OCI-LY1 (cell line): ENCODE data around the gene SEC22B.
A peak's percentile ranks its signal among the peaks of the same experiment; 100 is the strongest.
"Not testable (repeated sequence)": the region's sequence is repeated elsewhere in the genome, so short reads cannot be mapped to it uniquely, and the experiment has no call there.

Source experiments
- H2AFZ ChIP-seq: fragments of 200-600 bp; sonication (generic), shearing (Covaris generic); 2 replicates; pipeline ENCODE4 v1.6.0; 2014; ENCODE audit warnings: antibody characterized with exemption, mild to moderate bottlenecking, low read length
- H3F3A ChIP-seq: fragments of 200-600 bp; sonication (generic), shearing (Covaris generic); 2 replicates; pipeline ENCODE4 v1.6.0; 2014; ENCODE audit warnings: mild to moderate bottlenecking, antibody characterized with exemption, low read length, moderate library complexity; ENCODE audit not compliant: insufficient read depth
- H3K27ac ChIP-seq: fragments of 200-600 bp; sonication (generic); 2 replicates; pipeline ENCODE4 v1.5.1; 2014; ENCODE audit warnings: low read length, mixed run types, mild to moderate bottlenecking, low read depth; ENCODE audit not compliant: poor library complexity, severe bottlenecking
- H3K27me3 ChIP-seq: fragments of 200-600 bp; sonication (generic); 2 replicates; pipeline ENCODE4 v1.6.0; 2014; ENCODE audit warnings: antibody characterized with exemption, mild to moderate bottlenecking, low read length, moderate library complexity; ENCODE audit not compliant: insufficient read depth
- H3K36me3 ChIP-seq: fragments of 200-600 bp; sonication (generic); 2 replicates; pipeline ENCODE4 v1.6.1; 2014; ENCODE audit warnings: mild to moderate bottlenecking, antibody characterized with exemption, low read length, moderate library complexity, mixed read lengths; ENCODE audit not compliant: insufficient read depth
- H3K4me1 ChIP-seq: fragments of 200-600 bp; sonication (generic); 2 replicates; pipeline ENCODE4 v1.5.1; 2014; ENCODE audit warnings: mild to moderate bottlenecking, low read length, moderate library complexity; ENCODE audit not compliant: insufficient read depth, severe bottlenecking
- H3K4me2 ChIP-seq: fragments of 200-600 bp; sonication (generic), shearing (Covaris generic); 2 replicates; pipeline ENCODE4 v1.6.1; 2014; ENCODE audit warnings: low read length
- H3K4me3 ChIP-seq: fragments of 200-600 bp; sonication (generic); 2 replicates; pipeline ENCODE4 v1.5.1; 2014; ENCODE audit warnings: low read length, low read depth, mild to moderate bottlenecking, mixed read lengths; ENCODE audit not compliant: poor library complexity, severe bottlenecking
- H3K79me2 ChIP-seq: fragments of 200-600 bp; shearing (Covaris generic); 2 replicates; pipeline ENCODE4 v1.6.1; 2016; ENCODE audit warnings: mixed run types, low read length, mixed read lengths; ENCODE audit not compliant: insufficient read depth
- H3K9ac ChIP-seq: fragments of 200-600 bp; sonication (generic), shearing (Covaris generic); 2 replicates; pipeline ENCODE4 v1.6.1; 2014; ENCODE audit warnings: mild to moderate bottlenecking, low read length, mixed read lengths
- H3K9me2 ChIP-seq: fragments of 200-600 bp; sonication (generic), shearing (Covaris generic); 2 replicates; pipeline ENCODE4 v1.6.1; 2014; ENCODE audit warnings: low read depth, mild to moderate bottlenecking, low read length, mixed read lengths
- H3K9me3 ChIP-seq: fragments of 200-600 bp; shearing (Covaris generic); 2 replicates; pipeline ENCODE4 v1.6.1; 2014; ENCODE audit warnings: low read length, mixed read lengths
- H4K20me1 ChIP-seq: fragments of 200-600 bp; sonication (generic), shearing (Covaris generic); 2 replicates; pipeline ENCODE4 v1.6.0; 2016; ENCODE audit warnings: mild to moderate bottlenecking, low read length; ENCODE audit not compliant: insufficient read depth
- EZH2 ChIP-seq: fragments of 200-600 bp; sonication (generic), shearing (Covaris generic); IDR thresholded peaks from 2 replicates; pipeline ENCODE4 v1.8.0; 2017; ENCODE audit warnings: borderline replicate concordance, mixed run types, mild to moderate bottlenecking, antibody characterized with exemption, low read length, moderate library complexity, mixed read lengths
- TF ChIP-seq, protein P1 (sequence below): fragments of 200-600 bp; sonication (generic), shearing (Covaris generic); IDR thresholded peaks from 2 replicates; pipeline ENCODE4 v1.5.1; 2017; ENCODE audit warnings: mild to moderate bottlenecking, antibody characterized with exemption, low read length, moderate library complexity, mixed read lengths

SEC22B gene

DNA sequence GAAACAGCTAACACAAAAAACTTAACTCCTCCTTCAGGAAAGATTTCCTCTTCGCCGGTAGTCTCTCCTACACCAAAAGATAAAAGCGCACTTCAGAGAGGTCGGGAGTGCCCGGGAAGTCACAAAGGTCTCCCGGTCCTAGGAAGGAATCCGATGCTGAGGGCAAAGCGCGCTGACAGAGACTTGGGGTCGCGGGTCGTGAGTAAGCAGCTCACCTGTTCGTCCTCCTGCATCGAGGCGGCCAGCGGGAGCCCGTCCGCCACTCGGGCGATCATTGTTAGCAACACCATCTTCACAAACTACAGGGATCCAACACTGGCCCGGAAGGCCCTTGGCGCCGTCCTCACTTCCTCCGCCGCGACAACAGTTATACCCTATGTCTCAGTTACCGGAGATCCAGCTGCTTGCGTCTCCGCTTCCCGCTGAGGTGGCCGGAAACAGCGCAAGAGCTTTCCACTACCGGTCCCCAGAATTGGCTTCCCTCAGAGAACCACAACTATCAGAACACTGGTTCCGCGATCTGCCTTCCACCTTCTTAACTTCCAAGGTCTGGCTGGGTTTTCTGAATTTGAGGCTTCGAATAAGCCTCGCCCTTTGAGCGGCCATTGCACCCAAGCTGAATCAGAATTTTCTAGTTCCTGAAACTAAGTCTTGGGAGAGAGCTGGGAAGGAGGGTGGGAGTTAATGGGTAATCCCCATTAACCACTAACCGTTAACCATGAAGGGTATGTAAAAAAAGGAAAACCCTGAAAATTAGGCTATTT lies at the start of gene SEC22B:
TSS of gene SEC22B (minus strand) at position 429 of the 764 bp plus-strand sequence. CDS start at position 290, 139 bp downstream.
- peaks cover 9% of the 10 kb centered on the region for H3K79me2 ChIP-seq
- no peaks in the 10 kb centered on the region for H3K9me2 ChIP-seq
- no peaks in the 10 kb centered on the region for H4K20me1 ChIP-seq
- H3K4me3 ChIP-seq: peak within 1 kb of the TSS; percentile 96
- peak within 1 kb of the TSS; percentile 100 for H2AFZ ChIP-seq
- peak within 1 kb of the TSS; percentile 88 for H3K4me2 ChIP-seq
- H3F3A ChIP-seq: no peaks in the 10 kb centered on the region
- TF ChIP-seq EZH2: no peak
- TF ChIP-seq, protein P1, sequence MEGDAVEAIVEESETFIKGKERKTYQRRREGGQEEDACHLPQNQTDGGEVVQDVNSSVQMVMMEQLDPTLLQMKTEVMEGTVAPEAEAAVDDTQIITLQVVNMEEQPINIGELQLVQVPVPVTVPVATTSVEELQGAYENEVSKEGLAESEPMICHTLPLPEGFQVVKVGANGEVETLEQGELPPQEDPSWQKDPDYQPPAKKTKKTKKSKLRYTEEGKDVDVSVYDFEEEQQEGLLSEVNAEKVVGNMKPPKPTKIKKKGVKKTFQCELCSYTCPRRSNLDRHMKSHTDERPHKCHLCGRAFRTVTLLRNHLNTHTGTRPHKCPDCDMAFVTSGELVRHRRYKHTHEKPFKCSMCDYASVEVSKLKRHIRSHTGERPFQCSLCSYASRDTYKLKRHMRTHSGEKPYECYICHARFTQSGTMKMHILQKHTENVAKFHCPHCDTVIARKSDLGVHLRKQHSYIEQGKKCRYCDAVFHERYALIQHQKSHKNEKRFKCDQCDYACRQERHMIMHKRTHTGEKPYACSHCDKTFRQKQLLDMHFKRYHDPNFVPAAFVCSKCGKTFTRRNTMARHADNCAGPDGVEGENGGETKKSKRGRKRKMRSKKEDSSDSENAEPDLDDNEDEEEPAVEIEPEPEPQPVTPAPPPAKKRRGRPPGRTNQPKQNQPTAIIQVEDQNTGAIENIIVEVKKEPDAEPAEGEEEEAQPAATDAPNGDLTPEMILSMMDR: no peak
- no peaks in the 10 kb centered on the region for H3K27me3 ChIP-seq
- peak within 1 kb of the TSS; percentile 97 for H3K9ac ChIP-seq
- no peaks in the 10 kb centered on the region for H3K9me3 ChIP-seq
- peak within 1 kb of the TSS; percentile 57 for H3K27ac ChIP-seq
- no peaks in the 10 kb centered on the region for H3K36me3 ChIP-seq
- H3K4me1 ChIP-seq: peaks cover 12% of the 10 kb centered on the region

DNA sequence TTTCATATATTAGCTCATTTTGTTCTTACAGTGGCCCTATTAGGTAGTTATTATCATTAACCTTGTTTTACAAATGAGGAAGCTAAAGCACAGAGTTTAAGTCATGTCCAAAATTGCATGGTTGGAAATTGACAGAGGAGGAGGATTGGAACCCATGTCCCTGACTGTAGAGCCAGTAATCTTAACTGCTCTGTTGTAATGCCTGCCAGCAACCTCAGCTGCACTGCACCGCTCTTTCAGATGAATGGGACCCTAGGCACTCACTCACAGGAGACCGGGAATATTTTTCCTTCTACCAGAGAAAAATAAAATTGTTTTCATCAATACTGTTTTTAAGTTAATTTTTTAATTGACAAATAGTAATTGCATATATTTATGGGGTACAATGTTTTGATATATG lies 41.6 kb upstream of the SEC22B start:
- H3K9me3 ChIP-seq, H4K20me1 ChIP-seq, H3K4me1 ChIP-seq, H3K36me3 ChIP-seq, H3F3A ChIP-seq, H3K27me3 ChIP-seq, H2AFZ ChIP-seq, H3K9ac ChIP-seq, H3K79me2 ChIP-seq, H3K9me2 ChIP-seq, H3K4me3 ChIP-seq, H3K27ac ChIP-seq, H3K4me2 ChIP-seq: not testable (repeated sequence)

DNA sequence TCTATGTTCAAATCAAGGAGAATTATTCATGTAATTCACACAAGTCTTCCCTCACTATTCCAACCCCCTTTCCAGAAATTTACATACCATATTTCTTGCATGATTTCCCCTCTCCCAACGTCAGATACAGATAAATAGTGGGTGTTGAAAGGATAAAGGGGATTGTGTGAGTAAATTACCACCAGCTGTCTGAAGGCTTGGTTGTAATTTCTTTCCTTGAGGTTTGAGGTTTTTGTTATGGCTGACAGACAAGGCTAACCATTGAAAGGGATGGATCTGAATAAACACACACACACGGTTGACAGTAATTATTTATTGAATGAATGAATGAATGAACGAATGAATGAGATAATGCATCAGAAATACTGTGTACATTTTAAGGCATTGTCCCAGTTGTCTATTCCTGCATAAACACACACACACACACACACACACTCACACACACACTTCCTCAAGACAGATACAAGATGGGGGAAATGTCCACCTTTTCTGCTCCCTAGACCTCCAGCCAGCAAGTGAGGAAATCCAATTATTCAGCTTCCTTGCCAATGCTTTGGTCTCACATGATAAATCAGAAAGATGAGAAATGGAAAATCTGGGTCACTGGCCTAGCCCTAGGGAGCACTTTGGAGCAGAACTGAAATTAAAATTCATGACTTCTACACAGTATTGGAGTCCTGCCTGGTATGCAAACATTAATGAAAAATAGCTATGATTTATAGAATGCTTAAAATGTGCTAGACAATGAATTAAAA lies 41.0 kb upstream of the SEC22B start:
- H3K9me2 ChIP-seq, H3K79me2 ChIP-seq, H3K9ac ChIP-seq, H3K4me1 ChIP-seq, H2AFZ ChIP-seq, H3K36me3 ChIP-seq, H3K27me3 ChIP-seq, H3K4me3 ChIP-seq, H3K27ac ChIP-seq, H3K4me2 ChIP-seq, H3K9me3 ChIP-seq, H4K20me1 ChIP-seq, H3F3A ChIP-seq: not testable (repeated sequence)

DNA sequence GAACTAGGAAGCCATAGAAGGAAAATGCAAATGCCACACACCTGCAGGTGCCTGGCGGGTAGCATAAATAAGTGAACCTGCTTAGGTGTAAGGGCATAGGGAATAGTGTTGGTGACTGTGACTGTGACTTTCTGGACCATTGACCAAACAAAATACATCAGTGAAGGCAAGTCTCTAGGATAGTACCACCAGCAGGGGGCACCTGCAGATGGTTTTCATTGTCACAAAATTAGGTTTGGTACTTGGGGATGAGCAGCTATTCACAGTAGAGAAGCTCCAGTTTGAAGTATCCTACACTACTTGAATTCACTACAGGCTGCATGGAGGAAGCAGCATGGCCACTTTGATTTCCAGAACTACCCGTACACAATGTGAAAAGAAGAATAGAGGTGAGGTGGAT lies 37.3 kb upstream of the SEC22B start:
- not testable (repeated sequence) for H3F3A ChIP-seq, H3K79me2 ChIP-seq, H3K36me3 ChIP-seq, H4K20me1 ChIP-seq, H3K27me3 ChIP-seq, H3K4me1 ChIP-seq, H3K4me2 ChIP-seq, H3K27ac ChIP-seq, H3K9me3 ChIP-seq, H3K4me3 ChIP-seq, H3K9ac ChIP-seq, H3K9me2 ChIP-seq, H2AFZ ChIP-seq

DNA sequence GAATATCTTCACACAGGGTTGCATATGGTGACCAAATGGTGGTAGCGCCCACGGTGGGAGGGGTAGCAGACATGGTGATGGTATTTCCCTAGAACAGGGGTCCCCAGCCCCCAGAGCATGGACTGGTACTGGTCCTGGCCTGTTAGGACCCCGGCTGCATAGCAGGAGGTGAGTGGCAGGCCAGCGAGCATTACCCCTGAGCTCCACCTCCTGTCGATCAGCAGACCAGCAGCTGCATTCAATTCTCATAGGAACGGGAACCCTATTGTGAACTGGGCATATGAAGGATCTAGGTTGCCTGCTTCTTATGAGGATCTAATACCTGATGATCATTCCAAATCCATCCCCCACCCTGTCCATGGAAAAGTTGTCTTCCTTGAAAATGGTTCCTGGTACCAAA lies 34.4 kb upstream of the SEC22B start:
- not testable (repeated sequence) for H3K36me3 ChIP-seq, H3F3A ChIP-seq, H2AFZ ChIP-seq, H3K27me3 ChIP-seq, H3K27ac ChIP-seq, H3K9ac ChIP-seq, H4K20me1 ChIP-seq, H3K4me1 ChIP-seq, H3K4me3 ChIP-seq, H3K9me3 ChIP-seq, H3K79me2 ChIP-seq, H3K4me2 ChIP-seq, H3K9me2 ChIP-seq

DNA sequence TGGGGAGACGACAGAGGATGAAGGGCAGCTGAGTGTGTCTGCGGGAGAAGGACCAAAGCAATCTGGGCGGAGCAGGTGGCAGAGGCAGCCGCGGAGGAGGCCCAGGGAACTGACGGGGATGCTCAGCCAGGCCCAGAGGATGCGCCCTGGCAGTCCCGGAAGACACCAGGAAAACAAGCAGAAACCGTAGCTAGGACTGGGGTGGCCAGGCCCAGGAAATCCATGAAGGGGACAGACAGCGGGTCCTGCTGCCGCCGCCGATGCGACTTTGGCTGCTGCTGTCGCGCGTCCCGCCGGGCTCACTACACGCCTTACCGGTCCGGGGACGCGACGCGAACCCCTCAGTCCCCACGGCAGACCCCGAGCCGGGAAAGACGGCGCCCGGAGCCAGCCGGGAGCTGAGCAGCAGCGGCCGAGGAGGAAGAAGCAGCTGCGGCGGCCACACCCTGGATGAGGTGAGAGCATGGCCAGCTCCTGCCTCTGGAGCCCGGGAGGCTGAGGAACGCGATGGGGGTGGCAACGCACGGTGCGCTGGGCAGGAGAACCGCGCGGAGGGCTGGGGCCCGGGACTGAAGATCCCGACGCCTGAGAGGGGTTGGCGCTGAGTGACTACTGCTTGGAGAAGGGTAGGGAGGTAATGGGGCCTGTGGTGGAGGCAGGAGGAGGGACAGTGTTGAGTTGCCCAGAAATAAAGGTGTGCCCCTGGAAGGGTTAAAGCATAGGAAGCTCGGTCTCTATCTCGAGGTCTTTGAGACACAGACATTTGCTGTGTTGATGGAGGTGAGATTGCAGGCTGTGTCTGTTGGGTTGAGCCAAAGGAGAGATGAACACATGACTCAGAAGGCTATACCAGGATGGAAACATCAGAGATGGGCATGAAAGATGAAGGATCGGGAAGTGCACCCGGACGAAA lies 20.8 kb upstream of the SEC22B start:
- H2AFZ ChIP-seq, H3K79me2 ChIP-seq, H3K36me3 ChIP-seq, H3K4me2 ChIP-seq, H3K4me3 ChIP-seq, H3K27ac ChIP-seq, H4K20me1 ChIP-seq, H3K9ac ChIP-seq, H3K4me1 ChIP-seq, H3K9me2 ChIP-seq, H3K27me3 ChIP-seq, H3K9me3 ChIP-seq, H3F3A ChIP-seq: not testable (repeated sequence)
